WERI-Rb-1 (cell line): Measurements from ENCODE around the gene HOMER1.

Source experiments
- DNase-seq: peaks from one replicate; pipeline ENCODE4 v3.0.0-alpha.2; 2020
- H3K27ac ChIP-seq: fragments of 250-450 bp; sonication (Bioruptor Pico); 2 replicates; pipeline ENCODE4 v1.5.1; 2020; ENCODE audit warnings: mild to moderate bottlenecking, moderate library complexity
- H3K27me3 ChIP-seq: fragments of 250-450 bp; sonication (Bioruptor Pico); 2 replicates; pipeline ENCODE4 v1.5.1; 2021; ENCODE audit warnings: mild to moderate bottlenecking, low read depth, moderate library complexity; ENCODE audit not compliant: insufficient read depth, severe bottlenecking
- H3K36me3 ChIP-seq: fragments of 250-450 bp; sonication (Bioruptor Pico); 2 replicates; pipeline ENCODE4 v1.5.1; 2020; ENCODE audit warnings: mild to moderate bottlenecking, moderate library complexity
- H3K4me3 ChIP-seq: 2 replicates; pipeline ENCODE4 v1.5.1; 2011; ENCODE audit warnings: low read depth, mild to moderate bottlenecking, control low read depth, low read length
- H3K9me3 ChIP-seq: fragments of 250-450 bp; sonication (Bioruptor Pico); 2 replicates; pipeline ENCODE4 v1.5.1; 2021; ENCODE audit warnings: mild to moderate bottlenecking, moderate library complexity; ENCODE audit not compliant: severe bottlenecking
- TF ChIP-seq, protein P1 (sequence below): IDR thresholded peaks from 2 replicates; pipeline ENCODE4 v1.5.1; 2011; ENCODE audit warnings: low read depth, mild to moderate bottlenecking, control low read depth, inconsistent platforms, low read length

HOMER1 gene

DNA sequence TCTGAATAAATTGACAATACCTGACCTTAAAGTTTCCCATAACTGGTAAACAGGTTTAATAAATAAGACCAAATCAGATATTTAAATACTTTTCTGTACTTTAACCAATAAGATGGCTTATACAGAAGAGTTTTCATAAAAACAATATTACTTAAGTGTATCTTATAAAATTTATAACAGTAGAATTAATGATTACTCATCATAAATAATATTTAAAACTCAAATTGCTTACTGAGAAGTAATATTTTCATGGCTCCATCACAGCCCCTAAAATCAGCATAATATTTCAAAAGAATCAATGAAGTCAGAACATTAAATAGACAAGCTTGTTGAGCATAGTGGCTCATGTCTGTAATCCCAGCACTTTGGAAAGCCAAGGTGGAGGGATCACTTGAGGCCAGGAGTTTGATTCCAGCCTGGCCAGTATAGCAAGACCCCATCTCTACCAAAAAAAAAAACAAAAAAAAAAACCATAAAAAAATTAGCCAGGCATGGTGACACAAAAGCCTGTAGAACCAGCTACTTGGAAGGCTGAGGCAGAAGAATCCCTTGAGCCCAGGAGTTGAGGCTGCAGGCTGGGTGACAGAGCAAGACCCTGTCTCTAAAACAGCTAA is 23.5 kb downstream of the HOMER1 start:
- no peaks in the 10 kb centered on the region for H3K9me3 ChIP-seq
- no peak overlapping the region for H3K4me3 ChIP-seq
- H3K27ac ChIP-seq = no peak overlapping the region
- TF ChIP-seq, protein P1, sequence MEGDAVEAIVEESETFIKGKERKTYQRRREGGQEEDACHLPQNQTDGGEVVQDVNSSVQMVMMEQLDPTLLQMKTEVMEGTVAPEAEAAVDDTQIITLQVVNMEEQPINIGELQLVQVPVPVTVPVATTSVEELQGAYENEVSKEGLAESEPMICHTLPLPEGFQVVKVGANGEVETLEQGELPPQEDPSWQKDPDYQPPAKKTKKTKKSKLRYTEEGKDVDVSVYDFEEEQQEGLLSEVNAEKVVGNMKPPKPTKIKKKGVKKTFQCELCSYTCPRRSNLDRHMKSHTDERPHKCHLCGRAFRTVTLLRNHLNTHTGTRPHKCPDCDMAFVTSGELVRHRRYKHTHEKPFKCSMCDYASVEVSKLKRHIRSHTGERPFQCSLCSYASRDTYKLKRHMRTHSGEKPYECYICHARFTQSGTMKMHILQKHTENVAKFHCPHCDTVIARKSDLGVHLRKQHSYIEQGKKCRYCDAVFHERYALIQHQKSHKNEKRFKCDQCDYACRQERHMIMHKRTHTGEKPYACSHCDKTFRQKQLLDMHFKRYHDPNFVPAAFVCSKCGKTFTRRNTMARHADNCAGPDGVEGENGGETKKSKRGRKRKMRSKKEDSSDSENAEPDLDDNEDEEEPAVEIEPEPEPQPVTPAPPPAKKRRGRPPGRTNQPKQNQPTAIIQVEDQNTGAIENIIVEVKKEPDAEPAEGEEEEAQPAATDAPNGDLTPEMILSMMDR = no peak
- no peak for DNase-seq
- no peaks in the 10 kb centered on the region for H3K36me3 ChIP-seq
- H3K27me3 ChIP-seq = no peaks in the 10 kb centered on the region

DNA sequence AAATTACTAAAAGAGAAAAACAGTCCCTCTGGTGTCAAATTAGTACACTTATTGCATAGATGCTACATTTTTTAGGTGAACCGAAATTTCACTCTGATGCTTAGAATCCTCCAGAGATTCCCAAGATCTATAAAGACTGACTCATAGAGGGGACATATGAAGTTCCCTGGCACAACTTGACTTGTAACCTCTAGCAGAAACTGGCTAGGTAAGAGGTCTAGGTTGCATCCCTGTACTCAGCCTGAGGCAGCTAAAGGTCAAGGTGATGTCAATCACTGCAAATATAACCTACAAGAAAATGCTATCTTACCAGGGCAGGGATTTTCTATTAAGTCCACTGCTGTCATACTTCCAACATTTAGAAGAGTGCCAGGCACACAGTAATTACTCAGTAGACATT is 24.2 kb downstream of the HOMER1 start:
- DNase-seq = no peak
- H3K4me3 ChIP-seq = no peak overlapping the region
- no peaks in the 10 kb centered on the region for H3K36me3 ChIP-seq
- TF ChIP-seq, protein P1 = no peak
- H3K27ac ChIP-seq = no peak overlapping the region
- H3K9me3 ChIP-seq = no peaks in the 10 kb centered on the region
- H3K27me3 ChIP-seq = no peaks in the 10 kb centered on the region

GRCh38 chr5:79488775-79489174 is 25.2 kb downstream of the HOMER1 start:
- no peaks in the 10 kb centered on the region for H3K27me3 ChIP-seq
- TF ChIP-seq, protein P1 = no peak
- no peaks in the 10 kb centered on the region for H3K9me3 ChIP-seq
- no peak for DNase-seq
- H3K27ac ChIP-seq = no peak overlapping the region
- H3K36me3 ChIP-seq = no peaks in the 10 kb centered on the region
- no peak overlapping the region for H3K4me3 ChIP-seq

- Histone ChIP-seq H3K27me3 (no peaks in the 10 kb centered on the region), H3K27ac (no peak overlapping the region), H3K4me3 (no peak overlapping the region), H3K9me3 (no peaks in the 10 kb centered on the region), H3K36me3 (no peaks in the 10 kb centered on the region)
- TF ChIP-seq, protein P1 = no peak
- no peak for DNase-seq
Observed at GRCh38 chr5:79488058-79488457, 25.9 kb downstream of the HOMER1 start.

- Histone ChIP-seq H3K27me3 (no peaks in the 10 kb centered on the region), H3K9me3 (no peaks in the 10 kb centered on the region), H3K36me3 (no peaks in the 10 kb centered on the region), H3K27ac (no peak overlapping the region), H3K4me3 (no peak overlapping the region)
- TF ChIP-seq, protein P1 = no peak
- DNase-seq = no peak
Observed at GRCh38 chr5:79487251-79487650, 26.7 kb downstream of the HOMER1 start.

DNA sequence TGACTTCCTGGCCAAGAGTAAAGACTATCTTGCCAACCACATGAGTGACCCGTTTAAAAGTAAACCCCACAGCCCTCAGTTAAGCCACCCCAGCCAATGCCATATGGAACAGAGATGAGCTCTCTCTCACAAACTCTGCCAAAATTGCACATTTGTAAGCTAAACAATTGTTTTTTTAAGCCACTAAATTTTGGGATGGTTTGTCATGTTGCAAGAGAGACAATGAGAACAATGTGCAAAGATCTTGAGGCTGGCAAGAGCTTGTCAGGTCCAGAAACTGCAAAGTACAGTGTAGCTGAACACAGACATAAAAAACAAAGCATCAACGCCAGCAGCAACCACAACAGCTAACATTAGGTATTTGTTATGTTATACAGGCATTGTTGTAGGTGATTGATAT is 27.8 kb downstream of the HOMER1 start:
- H3K4me3 ChIP-seq = no peak overlapping the region
- TF ChIP-seq, protein P1 = no peak
- H3K9me3 ChIP-seq = no peaks in the 10 kb centered on the region

More for the DNA sequence above, 27.8 kb downstream of the HOMER1 start:
- no peaks in the 10 kb centered on the region for H3K27me3 ChIP-seq
- DNase-seq = no peak
- no peak overlapping the region for H3K27ac ChIP-seq
- no peaks in the 10 kb centered on the region for H3K36me3 ChIP-seq
